Activated CD8-positive, alpha-beta memory T cell treated with anti-CD3 and anti-CD28 coated beads for 4 hours (primary cell): Measurements from ENCODE around the gene CD99.

ENCODE experiments used
- DNase-seq, 2 donors: peaks; one replicate each; pipeline ENCODE4 v3.0.0-alpha.2; 2020; ENCODE audit warnings: low read depth in 2 of 2

The CD99 gene, protein sequence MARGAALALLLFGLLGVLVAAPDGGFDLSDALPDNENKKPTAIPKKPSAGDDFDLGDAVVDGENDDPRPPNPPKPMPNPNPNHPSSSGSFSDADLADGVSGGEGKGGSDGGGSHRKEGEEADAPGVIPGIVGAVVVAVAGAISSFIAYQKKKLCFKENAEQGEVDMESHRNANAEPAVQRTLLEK

GRCh38 chrX:2690856-2691542 lies at the start of gene CD99:
CD99 (plus strand) TSS chrX:2691295; CDS start chrX:2691361, 66 bp downstream.
- peak; percentile 83 to 86 for DNase-seq

- no peak for DNase-seq
These were observed 48.9 kb upstream of the CD99 start for GRCh38 chrX:2642146-2642545.

GRCh38 chrX:2642791-2643190 lies 48.3 kb upstream of the CD99 start:
- no peak for DNase-seq

DNA sequence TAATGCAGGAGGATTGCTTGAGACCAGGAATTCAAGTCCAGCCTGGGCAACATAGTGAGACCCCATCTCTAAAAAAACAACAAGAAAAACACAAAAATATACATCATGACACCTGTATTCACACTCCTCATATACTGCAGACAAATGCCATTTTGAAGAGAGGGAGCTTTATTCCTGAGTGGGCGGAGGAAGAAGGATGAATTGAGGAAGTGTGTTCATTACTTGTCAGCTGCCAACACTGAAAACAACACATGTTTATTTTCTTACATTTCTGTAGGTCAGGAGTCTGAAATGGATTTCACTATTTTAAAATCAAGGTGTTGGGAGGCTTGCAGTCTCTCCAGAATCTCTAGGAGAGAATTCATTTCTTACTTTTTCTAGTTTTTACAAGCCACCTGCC lies 47.2 kb upstream of the CD99 start:
- DNase-seq, result no peak

GRCh38 chrX:2645563-2645962 lies 45.5 kb upstream of the CD99 start:
- no peak for DNase-seq

- no peak for DNase-seq
These were observed 43.5 kb upstream of the CD99 start for GRCh38 chrX:2647627-2648026.

- no peak for DNase-seq
These were observed 41.1 kb upstream of the CD99 start for GRCh38 chrX:2650037-2650436.

DNA sequence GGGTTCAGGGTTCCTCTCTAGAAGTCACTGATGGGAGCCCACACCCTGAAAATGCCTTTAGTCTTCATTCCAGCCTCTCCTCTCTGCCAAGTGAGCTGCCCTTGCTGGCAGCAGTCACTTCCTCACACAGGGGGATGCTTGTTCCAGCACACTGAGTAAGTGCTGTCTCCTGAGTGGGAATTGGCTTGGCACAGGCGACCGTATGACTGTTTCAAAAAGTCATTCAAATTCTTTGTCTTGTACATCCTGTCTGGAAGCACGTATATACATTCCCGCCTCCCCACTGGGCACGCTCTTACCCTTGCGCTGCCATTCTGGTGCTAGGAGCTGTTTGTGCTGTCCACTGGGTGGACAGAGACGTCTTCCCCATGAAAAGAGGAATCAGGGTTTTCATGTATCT lies 40.2 kb upstream of the CD99 start:
- DNase-seq, result no peak

DNA sequence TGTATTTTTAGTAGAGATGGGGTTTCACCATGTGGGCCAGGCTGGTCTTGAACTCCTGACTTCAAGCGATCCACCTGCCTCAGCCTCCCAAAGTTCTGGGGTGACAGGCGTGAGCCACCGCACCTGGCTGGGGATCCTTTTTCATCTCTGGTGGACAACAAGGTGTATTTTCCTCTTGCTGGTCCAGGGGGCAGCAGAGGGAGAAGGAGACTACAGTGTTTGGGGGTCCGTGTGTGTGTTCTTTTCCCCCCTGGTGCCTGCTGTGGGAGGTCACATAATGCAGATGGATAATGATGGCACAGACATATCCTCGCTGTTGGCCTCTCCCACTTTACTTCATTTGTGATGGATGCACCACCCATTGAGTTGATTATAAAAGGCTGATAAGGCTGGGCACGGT lies 39.0 kb upstream of the CD99 start:
- DNase-seq, result no peak

DNA sequence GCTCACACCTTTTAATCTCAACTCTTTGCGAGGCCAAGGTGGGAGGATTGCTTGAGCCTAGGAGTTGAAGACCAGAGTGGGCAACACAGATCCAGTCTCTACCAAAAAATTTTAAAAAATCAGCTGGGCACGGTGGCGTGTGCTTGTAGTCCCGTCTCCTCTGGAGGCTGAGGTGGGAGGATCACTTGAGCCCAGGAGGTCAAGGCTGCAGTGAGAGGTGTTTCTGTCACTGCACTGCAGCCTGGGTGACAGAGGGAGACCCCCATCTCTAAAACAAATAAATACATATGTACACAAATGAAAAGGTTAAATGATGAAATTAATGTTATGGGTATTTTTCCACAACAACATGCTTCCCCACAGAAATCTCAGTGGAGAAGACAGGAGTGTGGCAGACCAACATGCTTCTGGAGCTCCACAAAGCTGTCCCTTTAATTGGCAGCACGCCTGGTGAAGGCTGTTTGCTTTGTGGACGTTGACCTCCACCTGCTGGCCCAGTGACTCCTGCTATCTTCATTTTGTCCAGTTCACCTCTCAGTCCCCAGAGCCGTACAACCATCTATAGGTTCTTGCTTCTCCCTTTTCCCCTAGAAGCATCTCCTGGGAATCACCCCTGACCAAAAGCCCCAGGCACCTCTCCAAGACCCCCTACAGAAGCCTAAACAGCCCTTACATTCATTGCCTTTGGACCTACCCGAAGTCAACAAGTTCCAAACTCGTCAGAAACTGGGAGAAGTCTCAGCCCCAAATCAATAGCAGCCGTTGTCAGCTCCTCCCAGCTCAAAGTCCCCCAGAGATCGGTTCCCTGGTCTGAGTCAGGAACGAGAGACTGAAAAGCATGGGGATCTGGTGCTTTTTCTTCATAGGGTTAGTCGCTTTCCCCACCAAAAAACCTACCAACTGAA lies 36.4 kb upstream of the CD99 start:
- DNase-seq, result no peak

- DNase-seq, result no peak
These were observed 34.7 kb upstream of the CD99 start for GRCh38 chrX:2656257-2656836.

- DNase-seq, result no peak
These were observed 33.5 kb upstream of the CD99 start for GRCh38 chrX:2657532-2658113.

GRCh38 chrX:2658585-2659292 lies 32.4 kb upstream of the CD99 start:
- no peak for DNase-seq

DNA sequence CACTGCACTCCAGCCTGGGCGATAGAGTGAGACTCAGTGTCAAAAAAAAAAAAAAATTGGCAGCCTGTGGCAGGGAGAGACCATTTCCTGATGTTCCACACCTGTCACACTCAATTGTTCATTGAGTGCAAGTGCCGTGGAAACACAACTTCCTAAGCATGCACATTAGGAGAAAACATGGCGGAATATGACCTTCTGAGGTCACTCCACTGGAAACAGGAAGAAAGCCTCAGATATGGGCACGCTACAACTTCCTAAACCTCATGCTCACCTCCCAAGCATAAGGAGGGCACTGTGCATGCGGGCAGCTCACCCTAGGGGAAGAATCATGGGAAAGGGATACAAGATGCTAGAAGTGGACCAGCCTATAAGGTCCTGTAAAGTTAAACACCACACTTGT lies 28.5 kb upstream of the CD99 start:
- DNase-seq, result no peak

GRCh38 chrX:2664502-2664901 lies 26.6 kb upstream of the CD99 start:
- no peak for DNase-seq

DNA sequence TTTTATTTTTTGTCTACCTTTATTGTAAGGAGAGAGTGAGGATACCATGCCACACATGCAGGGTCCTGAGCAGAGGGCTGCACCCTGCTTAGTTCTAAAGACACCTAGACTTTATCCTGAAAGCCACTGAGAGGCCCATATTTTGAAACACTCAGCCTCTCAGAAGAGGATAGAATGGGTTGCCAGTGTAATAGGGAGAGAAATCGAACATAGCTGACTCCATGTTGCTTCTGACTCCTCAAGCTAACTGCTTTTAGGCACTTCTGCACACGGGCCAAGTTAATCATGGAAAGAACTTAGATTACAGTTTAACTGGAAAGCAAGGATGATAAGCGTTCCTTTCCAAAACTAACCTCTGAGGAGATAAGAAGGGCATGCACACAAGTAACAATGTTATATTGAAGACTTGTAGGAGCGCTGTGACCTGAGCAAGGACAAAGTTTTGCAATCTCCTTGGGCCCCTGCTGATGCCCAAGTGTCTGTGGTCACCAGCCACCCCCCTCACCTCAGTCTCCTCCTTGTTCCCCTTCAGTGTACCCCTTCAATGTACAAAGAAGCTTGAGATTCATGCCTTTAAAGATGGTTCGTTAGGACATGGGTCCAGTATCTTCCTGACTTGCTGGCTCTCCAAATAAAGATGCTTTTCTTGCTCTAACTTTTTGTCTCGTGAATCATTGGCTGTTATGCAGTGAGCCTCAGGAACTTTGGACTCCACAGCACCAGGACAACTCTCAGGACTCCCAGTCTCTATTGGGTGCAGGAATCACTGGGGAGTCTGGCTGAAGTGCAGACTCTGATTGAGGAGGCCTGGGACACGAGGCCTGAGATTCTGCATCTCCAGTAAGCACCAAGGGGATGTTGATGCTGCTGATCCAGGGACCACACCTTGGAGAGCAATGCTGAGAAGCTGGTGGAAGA lies 25.4 kb upstream of the CD99 start:
- no peak for DNase-seq

DNA sequence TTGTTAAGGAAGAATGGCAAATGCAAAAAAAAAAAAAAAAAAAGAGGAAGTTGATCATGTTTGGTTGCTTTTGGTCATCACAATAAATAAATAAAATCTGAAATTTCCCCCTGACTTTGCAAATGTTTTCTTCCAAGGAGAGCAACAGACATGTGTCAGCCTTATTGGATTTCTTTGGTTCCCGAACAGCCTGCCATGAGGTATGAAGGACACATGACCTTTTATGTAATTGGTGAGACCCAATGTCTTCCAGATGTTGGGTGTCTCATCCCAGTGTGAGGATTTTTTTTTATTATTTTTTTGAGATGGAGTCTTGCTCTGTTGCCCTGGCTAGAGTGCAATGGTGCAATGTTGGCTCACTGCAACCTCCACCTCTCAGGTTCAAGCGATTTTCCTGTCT lies 24.6 kb upstream of the CD99 start:
- no peak for DNase-seq

DNA sequence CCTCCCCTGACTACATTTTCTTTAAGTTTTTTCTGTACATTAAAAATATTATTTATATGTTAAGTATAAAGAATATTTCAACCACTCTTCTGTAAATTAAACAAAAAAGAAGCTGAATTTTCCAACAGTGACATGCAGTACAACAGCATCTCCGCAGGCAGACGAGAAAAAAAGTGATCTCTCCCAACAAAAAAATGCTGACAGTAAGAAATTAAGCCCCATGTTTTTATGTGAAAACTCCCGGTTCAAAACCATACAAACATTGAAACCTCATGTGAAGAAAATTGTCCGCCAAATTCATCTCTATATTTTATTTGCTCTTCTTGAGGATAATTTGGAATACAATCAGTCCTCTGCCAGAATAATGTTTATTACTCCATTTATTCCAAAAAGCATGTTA lies 20.1 kb upstream of the CD99 start:
- DNase-seq, result no peak

- DNase-seq, result no peak
These were observed 19.0 kb upstream of the CD99 start for GRCh38 chrX:2672084-2672483.

- DNase-seq, result no peak
These were observed 17.5 kb upstream of the CD99 start for GRCh38 chrX:2673611-2674010.
